ENCODE data around the gene GREM2. TPM values are rescaled to one million over a fixed set of nuclear protein-coding genes. Genes with fewer than 3 reads are reported as not detected.
A peak's percentile ranks its signal among the peaks of the same experiment; 100 is the strongest.

Gene GREM2
- total RNA-seq, 5 donors from 2014 or later (not counting 1 experiment from before 2014, with no cell fraction given), result 0.23 to 2.9 (median 0.98) TPM

GRCh38 chr1:240619906-240620621 is 8.1 kb upstream of the GREM2 start:
- Histone ChIP-seq H3K27ac (ENCODE audit: low read length) (no peak overlapping the region), H3K27me3 (replicated peaks in 1 of 2; ENCODE audit: control insufficient read depth in 2 of 2, extremely low read depth in 1 of 2, insufficient read depth in 2 of 2, low read length in 1 of 2) (no peaks in the 10 kb centered on the region), H3K9me3 (no peaks in the 10 kb centered on the region), H3K4me1 (ENCODE audit: control insufficient read depth in 1 of 2, extremely low read depth in 1 of 2, insufficient read depth in 2 of 2, low read length in 2 of 2) (no peaks in the 10 kb centered on the region), H3K4me3 (ENCODE audit: control insufficient read depth in 1 of 2, extremely low read depth in 1 of 2, low read length in 1 of 2) (no peak overlapping the region), H3K36me3 (ENCODE audit: control insufficient read depth in 2 of 2, extremely low read depth in 1 of 2, insufficient read depth in 1 of 2, low read length in 1 of 2) (no peaks in the 10 kb centered on the region)
- H3K36me3 Mint-ChIP-seq, result no peaks in the 10 kb centered on the region
- DNase-seq (no peak), ATAC-seq (replicated peaks in 1 of 4) (no peak)
- no peak overlapping the region for H3K4me3 Mint-ChIP-seq
- H3K4me1 Mint-ChIP-seq, result peaks cover 0 to 9% (median 0%) of the 10 kb centered on the region in 3 donors
- H3K9me3 Mint-ChIP-seq, result no peaks in the 10 kb centered on the region
- H3K27me3 Mint-ChIP-seq, result no peaks in the 10 kb centered on the region
- H3K27ac Mint-ChIP-seq, result no peak overlapping the region
- POLR2A ChIA-PET, result no interaction called here
- 84% methylated on average over 11 of the region's 19 CpGs for WGBS (ENCODE audit: insufficient coverage)
- CTCF ChIA-PET, result no interaction called here

GRCh38 chr1:240619357-240619756 is 7.4 kb upstream of the GREM2 start:
- Histone ChIP-seq H3K27me3 (replicated peaks in 1 of 2; ENCODE audit: control insufficient read depth in 2 of 2, extremely low read depth in 1 of 2, insufficient read depth in 2 of 2, low read length in 1 of 2) (no peaks in the 10 kb centered on the region), H3K9me3 (no peaks in the 10 kb centered on the region), H3K36me3 (ENCODE audit: control insufficient read depth in 2 of 2, extremely low read depth in 1 of 2, insufficient read depth in 1 of 2, low read length in 1 of 2) (no peaks in the 10 kb centered on the region), H3K4me1 (ENCODE audit: control insufficient read depth in 1 of 2, extremely low read depth in 1 of 2, insufficient read depth in 2 of 2, low read length in 2 of 2) (no peaks in the 10 kb centered on the region), H3K27ac (ENCODE audit: low read length) (no peak overlapping the region), H3K4me3 (ENCODE audit: control insufficient read depth in 1 of 2, extremely low read depth in 1 of 2, low read length in 1 of 2) (no peak overlapping the region)
- DNase-seq (no peak), ATAC-seq (replicated peaks in 1 of 4) (no peak)
- H3K27ac Mint-ChIP-seq, result no peak overlapping the region
- no CpG with 5 or more reads among the region's 5 CpGs for WGBS (ENCODE audit: insufficient coverage)
- H3K4me3 Mint-ChIP-seq, result no peak overlapping the region
- POLR2A ChIA-PET, result no interaction called here
- H3K4me1 Mint-ChIP-seq, result peaks cover 0 to 9% (median 0%) of the 10 kb centered on the region in 3 donors
- H3K27me3 Mint-ChIP-seq, result no peaks in the 10 kb centered on the region
- no peaks in the 10 kb centered on the region for H3K9me3 Mint-ChIP-seq
- CTCF ChIA-PET, result no interaction called here
- no peaks in the 10 kb centered on the region for H3K36me3 Mint-ChIP-seq

- Mint-ChIP-seq H3K4me1 (peaks cover under 1 to 10% (median 1%) of the 10 kb centered on the region in 3 donors), H3K27me3 (no peaks in the 10 kb centered on the region), H3K4me3 (no peak overlapping the region), H3K36me3 (no peaks in the 10 kb centered on the region), H3K27ac (no peak overlapping the region), H3K9me3 (no peaks in the 10 kb centered on the region)
- Histone ChIP-seq H3K4me3 (ENCODE audit: control insufficient read depth in 1 of 2, extremely low read depth in 1 of 2, low read length in 1 of 2) (no peak overlapping the region), H3K27me3 (replicated peaks in 1 of 2; ENCODE audit: control insufficient read depth in 2 of 2, extremely low read depth in 1 of 2, insufficient read depth in 2 of 2, low read length in 1 of 2) (no peaks in the 10 kb centered on the region), H3K4me1 (ENCODE audit: control insufficient read depth in 1 of 2, extremely low read depth in 1 of 2, insufficient read depth in 2 of 2, low read length in 2 of 2) (no peaks in the 10 kb centered on the region), H3K27ac (ENCODE audit: low read length) (no peak overlapping the region), H3K9me3 (no peaks in the 10 kb centered on the region), H3K36me3 (ENCODE audit: control insufficient read depth in 2 of 2, extremely low read depth in 1 of 2, insufficient read depth in 1 of 2, low read length in 1 of 2) (no peaks in the 10 kb centered on the region)
- ChIA-PET POLR2A (no interaction called here), CTCF (no interaction called here)
- ATAC-seq (replicated peaks in 1 of 4), result no peak
- no peak for DNase-seq
- no CpG with 5 or more reads among the region's 4 CpGs for WGBS (ENCODE audit: insufficient coverage)
These were observed 7.0 kb upstream of the GREM2 start for GRCh38 chr1:240618946-240619345.

- ChIA-PET POLR2A (no interaction called here), CTCF (interaction anchor here in 1 of 2 donors (0.9 to 1.7 kb wide), 2 partner anchors 12 to 161 kb away, joined by 4 to 7 read pairs; no protein-coding TSS in a partner anchor)
- H3K4me3 ChIP-seq (ENCODE audit: control insufficient read depth in 1 of 2, extremely low read depth in 1 of 2, low read length in 1 of 2), result no peak overlapping the region
- peaks cover 0 to 9% of the 10 kb centered on the region in 2 experiments for H3K4me1 ChIP-seq (ENCODE audit: control insufficient read depth in 1 of 2, extremely low read depth in 1 of 2, insufficient read depth in 2 of 2, low read length in 2 of 2)
- DNase-seq, result no peak
- no peaks in the 10 kb centered on the region for H3K9me3 Mint-ChIP-seq
- ATAC-seq (replicated peaks in 1 of 4), result no peak
- peaks cover 6 to 9% of the 10 kb centered on the region in 2 experiments for H3K27me3 ChIP-seq (replicated peaks in 1 of 2; ENCODE audit: control insufficient read depth in 2 of 2, extremely low read depth in 1 of 2, insufficient read depth in 2 of 2, low read length in 1 of 2)
- no peak overlapping the region for H3K27ac Mint-ChIP-seq
- no peaks in the 10 kb centered on the region for H3K36me3 Mint-ChIP-seq
- H3K27ac ChIP-seq (ENCODE audit: low read length), result no peak overlapping the region
- no peak overlapping the region for H3K4me3 Mint-ChIP-seq
- peaks cover 9 to 22% of the 10 kb centered on the region in 2 donors for H3K27me3 Mint-ChIP-seq
- peaks cover 21 to 33% (median 30%) of the 10 kb centered on the region in 3 donors for H3K4me1 Mint-ChIP-seq
- no peaks in the 10 kb centered on the region for H3K36me3 ChIP-seq (ENCODE audit: control insufficient read depth in 2 of 2, extremely low read depth in 1 of 2, insufficient read depth in 1 of 2, low read length in 1 of 2)
- H3K9me3 ChIP-seq, result no peaks in the 10 kb centered on the region
- WGBS (ENCODE audit: insufficient coverage), result 100% methylated on average over 2 of the region's 4 CpGs
These were observed 4.1 kb upstream of the GREM2 start for GRCh38 chr1:240616018-240616417.

- Histone ChIP-seq H3K36me3 (ENCODE audit: control insufficient read depth in 2 of 2, extremely low read depth in 1 of 2, insufficient read depth in 1 of 2, low read length in 1 of 2) (no peaks in the 10 kb centered on the region), H3K9me3 (no peaks in the 10 kb centered on the region), H3K4me3 (ENCODE audit: control insufficient read depth in 1 of 2, extremely low read depth in 1 of 2, low read length in 1 of 2) (no peak overlapping the region), H3K27ac (ENCODE audit: low read length) (no peak overlapping the region), H3K27me3 (replicated peaks in 1 of 2; ENCODE audit: control insufficient read depth in 2 of 2, extremely low read depth in 1 of 2, insufficient read depth in 2 of 2, low read length in 1 of 2) (peaks cover 6 to 15% of the 10 kb centered on the region in 2 experiments), H3K4me1 (ENCODE audit: control insufficient read depth in 1 of 2, extremely low read depth in 1 of 2, insufficient read depth in 2 of 2, low read length in 2 of 2) (peaks cover 0 to 9% of the 10 kb centered on the region in 2 experiments)
- 0% methylated on average over 2 of the region's 5 CpGs for WGBS (ENCODE audit: insufficient coverage)
- ChIA-PET CTCF (interaction anchor here in 1 of 2 donors (1.0 kb wide), 1 partner anchor 158 kb away, joined by 3 read pairs; no protein-coding TSS in a partner anchor), POLR2A (interaction anchor here in 1 of 2 donors (0.5 kb wide), 1 partner anchor 8 kb away, joined by 7 read pairs; no protein-coding TSS in a partner anchor)
- Mint-ChIP-seq H3K36me3 (no peaks in the 10 kb centered on the region), H3K4me1 (peaks cover 22 to 46% (median 42%) of the 10 kb centered on the region in 3 donors), H3K27ac (peak overlapping the region; percentile 46 to 67), H3K4me3 (peak overlapping the region in 1 of 3 donors; percentile 63), H3K27me3 (peaks cover 15 to 32% of the 10 kb centered on the region in 2 donors), H3K9me3 (no peaks in the 10 kb centered on the region)
- peak in 1 of 35 experiments; percentile 8 for DNase-seq
- peak in 1 of 4 experiments; percentile 17 for ATAC-seq (replicated peaks in 1 of 4)
These were observed 1.6 kb upstream of the GREM2 start for GRCh38 chr1:240613356-240614142.

GRCh38 chr1:240612811-240613210 is 856 bp upstream of the GREM2 start:
- peaks cover 6 to 15% of the 10 kb centered on the region in 2 experiments for H3K27me3 ChIP-seq (replicated peaks in 1 of 2; ENCODE audit: control insufficient read depth in 2 of 2, extremely low read depth in 1 of 2, insufficient read depth in 2 of 2, low read length in 1 of 2)
- WGBS (ENCODE audit: insufficient coverage), result 50% methylated on average over 2 of the region's 6 CpGs
- Mint-ChIP-seq H3K4me3 (no peak overlapping the region), H3K27ac (peak overlapping the region in 1 of 2 donors; percentile 88), H3K9me3 (no peaks in the 10 kb centered on the region), H3K4me1 (peaks cover 22 to 46% (median 42%) of the 10 kb centered on the region in 3 donors), H3K27me3 (peaks cover 15 to 32% of the 10 kb centered on the region in 2 donors), H3K36me3 (no peaks in the 10 kb centered on the region)
- no peaks in the 10 kb centered on the region for H3K9me3 ChIP-seq
- CTCF ChIA-PET, result interaction anchor here in 1 of 2 donors (1.0 kb wide), 1 partner anchor 157 kb away, joined by 3 read pairs; no protein-coding TSS in a partner anchor
- no peak for ATAC-seq (replicated peaks in 1 of 4)
- H3K36me3 ChIP-seq (ENCODE audit: control insufficient read depth in 2 of 2, extremely low read depth in 1 of 2, insufficient read depth in 1 of 2, low read length in 1 of 2), result no peaks in the 10 kb centered on the region
- peaks cover 0 to 9% of the 10 kb centered on the region in 2 experiments for H3K4me1 ChIP-seq (ENCODE audit: control insufficient read depth in 1 of 2, extremely low read depth in 1 of 2, insufficient read depth in 2 of 2, low read length in 2 of 2)
- no peak overlapping the region for H3K4me3 ChIP-seq (ENCODE audit: control insufficient read depth in 1 of 2, extremely low read depth in 1 of 2, low read length in 1 of 2)
- DNase-seq, result no peak
- no peak overlapping the region for H3K27ac ChIP-seq (ENCODE audit: low read length)
- POLR2A ChIA-PET, result no interaction called here

All from T-cell (primary cell).